GM12865 (cell line): ENCODE data around the gene KCNH4.

ENCODE experiments used
- DNase-seq: peaks from one replicate; pipeline ENCODE4 v3.0.0; 2010; ENCODE audit warnings: low read depth
- H3K4me3 ChIP-seq: 2 replicates; pipeline ENCODE4 v1.5.1; 2011; ENCODE audit warnings: mild to moderate bottlenecking, low read depth, low read length, control low read depth
- CTCF ChIP-seq: IDR thresholded peaks from 2 replicates; pipeline ENCODE4 v1.5.1; 2011; ENCODE audit warnings: low read length, control low read depth, low read depth, inconsistent platforms; ENCODE audit not compliant: insufficient read depth; ENCODE audit errors: missing control alignments

Gene KCNH4

GRCh38 chr17:42202696-42203095, 21.8 kb upstream of the KCNH4 start:
- no peak overlapping the region for H3K4me3 ChIP-seq
- no peak for TF ChIP-seq CTCF
- DNase-seq, result no peak

- H3K4me3 ChIP-seq, result no peak overlapping the region
- TF ChIP-seq CTCF, result no peak
These were observed 21.2 kb upstream of the KCNH4 start for GRCh38 chr17:42202159-42202558.

DNA sequence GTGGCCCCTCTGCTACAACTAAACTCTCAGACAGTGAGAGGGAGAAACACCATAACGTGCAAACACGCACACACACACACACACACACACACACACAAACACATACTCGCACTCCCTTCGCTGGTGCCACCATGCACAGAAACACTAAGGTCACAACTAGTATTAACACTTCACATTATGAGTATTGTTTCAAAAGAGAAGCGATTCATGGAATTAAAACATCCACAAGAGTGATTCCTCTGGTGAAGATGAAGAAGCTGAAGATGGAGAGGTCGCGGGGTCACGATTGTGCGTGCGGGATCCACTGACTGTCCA, 20.5 kb upstream of the KCNH4 start:
- DNase-seq, result no peak
- TF ChIP-seq CTCF, result no peak
- no peak overlapping the region for H3K4me3 ChIP-seq

More at GRCh38 chr17:42202159-42202558, 21.2 kb upstream of the KCNH4 start:
- DNase-seq, result no peak

DNA sequence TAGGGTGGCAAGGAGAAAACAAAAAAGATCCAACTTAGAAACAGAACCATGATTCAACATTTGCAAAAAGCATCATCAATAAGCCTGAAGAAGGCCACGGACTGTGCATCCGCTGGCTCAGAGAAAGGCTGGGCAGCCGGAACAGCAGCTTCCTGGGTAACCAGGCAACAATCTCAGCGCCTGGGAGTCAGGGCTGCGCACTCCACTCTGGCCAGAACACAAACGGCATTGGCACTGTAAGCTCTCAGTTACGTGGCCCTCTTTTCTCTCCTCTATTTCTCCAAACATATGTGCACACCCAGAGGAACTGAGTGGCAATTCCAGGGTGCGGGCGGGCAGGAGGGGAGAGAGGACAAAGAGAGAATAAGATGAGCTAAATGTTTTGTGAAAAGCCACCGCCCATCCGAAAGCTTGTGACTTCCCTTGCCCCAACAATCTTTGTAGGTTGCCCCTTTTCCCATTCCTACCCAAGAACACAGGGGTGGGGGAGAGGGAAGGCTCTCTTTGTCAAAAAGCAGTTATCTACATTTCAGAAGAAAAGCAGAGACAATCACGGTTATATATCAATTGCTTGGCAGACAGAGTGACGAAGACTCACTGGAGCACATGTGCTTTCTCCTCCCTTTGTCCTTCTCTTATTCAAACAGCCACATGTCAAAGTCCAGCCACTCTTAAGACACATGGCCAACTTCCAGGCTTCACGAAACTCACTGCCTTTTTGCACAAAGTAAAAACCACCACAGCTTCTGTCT, 19.9 kb upstream of the KCNH4 start:
- no peak for TF ChIP-seq CTCF
- no peak overlapping the region for H3K4me3 ChIP-seq
- DNase-seq, result no peak

DNA sequence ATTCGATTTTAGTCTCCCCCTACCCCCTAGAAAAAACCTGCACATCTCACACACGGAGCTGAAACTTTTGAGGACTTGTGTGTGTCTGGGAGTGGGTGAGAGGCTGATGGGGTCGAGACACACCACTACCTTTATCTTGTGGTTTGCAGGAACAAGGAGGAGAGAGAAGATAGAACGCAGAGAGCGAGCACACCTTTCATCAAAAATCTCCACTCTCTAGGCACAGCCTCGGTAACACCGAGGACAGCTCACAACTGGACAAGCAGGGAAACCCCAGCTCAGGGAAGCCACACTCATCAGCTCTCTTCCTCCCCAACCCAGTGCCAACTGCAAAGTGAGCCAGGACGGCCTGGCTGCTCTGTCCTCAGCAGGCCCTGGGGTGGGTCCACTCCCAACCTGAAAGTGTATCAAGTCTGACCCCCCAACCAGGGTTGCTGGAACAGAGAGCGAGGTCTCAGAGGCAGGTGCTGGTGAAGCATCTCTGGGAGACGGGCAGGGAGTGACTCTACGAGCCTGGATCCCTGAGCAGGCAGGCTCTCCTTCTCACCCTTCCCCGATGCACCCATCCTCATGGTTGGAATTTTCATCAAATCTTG, 18.6 kb upstream of the KCNH4 start:
- TF ChIP-seq CTCF, result no peak
- no peak overlapping the region for H3K4me3 ChIP-seq
- DNase-seq, result no peak

GRCh38 chr17:42198897-42199296, 18.0 kb upstream of the KCNH4 start:
- TF ChIP-seq CTCF, result no peak
- no peak for DNase-seq
- H3K4me3 ChIP-seq, result no peak overlapping the region
